ENCODE measurements around the gene IFIT1. TPM values are rescaled to one million over a fixed set of nuclear protein-coding genes. Genes with fewer than 3 reads are reported as not detected.

IFIT1 gene
- total and polyA plus RNA-seq, 9 of the 15 experiments (the other 6 are each of a cell fraction or from before 2014, with no cell fraction given): 0.03 to 0.40 (median 0.18) TPM

GRCh38 chr10:89352802-89353201 lies 39.6 kb upstream of the IFIT1 start (continued):
- TF ChIP-seq ZBTB17 (CRISPR knock-in tag; IDR thresholded peaks at IDR 0.05) (no peak), ARID4B (CRISPR knock-in tag; IDR thresholded peaks at IDR 0.05) (no peak), POLR2G (IDR thresholded peaks at IDR 0.05; ENCODE audit: low read depth, low read length) (no peak), ZNF282 (CRISPR knock-in tag; IDR thresholded peaks at IDR 0.05) (no peak), ZNF518B (CRISPR knock-in tag; IDR thresholded peaks at IDR 0.05) (no peak), PTTG1 (tag; IDR thresholded peaks at IDR 0.05; ENCODE audit: low read depth) (no peak), ZNF316 (IDR thresholded peaks at IDR 0.05) (peak; percentile 37; the same call in 1 of the 2 replicates), MITF (IDR thresholded peaks at IDR 0.05) (no peak), SMARCA5 (IDR thresholded peaks at IDR 0.05) (no peak), ZNF695 (CRISPR knock-in tag; IDR thresholded peaks at IDR 0.05) (no peak), THRA (IDR thresholded peaks at IDR 0.05) (no peak), DPF2 (IDR thresholded peaks at IDR 0.05) (peak; percentile 41; the same call in 1 of the 2 replicates), ZNF77 (CRISPR knock-in tag; IDR thresholded peaks at IDR 0.05) (no peak), ZBTB11 (CRISPR knock-in tag; IDR thresholded peaks at IDR 0.05) (0 out of 6 replicates have a peak, but pooled peaks of 1 of the 3 experiments have one; percentile 33)
